OCI-LY1 (cell line): Measurements from ENCODE around the gene C1orf105.

ENCODE experiments used
- H2AFZ ChIP-seq: fragments of 200-600 bp; sonication (generic), shearing (Covaris generic); 2 replicates; pipeline ENCODE4 v1.6.0; 2014; ENCODE audit warnings: antibody characterized with exemption, mild to moderate bottlenecking, low read length
- H3F3A ChIP-seq: fragments of 200-600 bp; sonication (generic), shearing (Covaris generic); 2 replicates; pipeline ENCODE4 v1.6.0; 2014; ENCODE audit warnings: mild to moderate bottlenecking, antibody characterized with exemption, low read length, moderate library complexity; ENCODE audit not compliant: insufficient read depth
- H3K27ac ChIP-seq: fragments of 200-600 bp; sonication (generic); 2 replicates; pipeline ENCODE4 v1.5.1; 2014; ENCODE audit warnings: low read length, mixed run types, mild to moderate bottlenecking, low read depth; ENCODE audit not compliant: poor library complexity, severe bottlenecking
- H3K27me3 ChIP-seq: fragments of 200-600 bp; sonication (generic); 2 replicates; pipeline ENCODE4 v1.6.0; 2014; ENCODE audit warnings: antibody characterized with exemption, mild to moderate bottlenecking, low read length, moderate library complexity; ENCODE audit not compliant: insufficient read depth
- H3K36me3 ChIP-seq: fragments of 200-600 bp; sonication (generic); 2 replicates; pipeline ENCODE4 v1.6.1; 2014; ENCODE audit warnings: mild to moderate bottlenecking, antibody characterized with exemption, low read length, moderate library complexity, mixed read lengths; ENCODE audit not compliant: insufficient read depth
- H3K4me1 ChIP-seq: fragments of 200-600 bp; sonication (generic); 2 replicates; pipeline ENCODE4 v1.5.1; 2014; ENCODE audit warnings: mild to moderate bottlenecking, low read length, moderate library complexity; ENCODE audit not compliant: insufficient read depth, severe bottlenecking
- H3K4me2 ChIP-seq: fragments of 200-600 bp; sonication (generic), shearing (Covaris generic); 2 replicates; pipeline ENCODE4 v1.6.1; 2014; ENCODE audit warnings: low read length
- H3K4me3 ChIP-seq: fragments of 200-600 bp; sonication (generic); 2 replicates; pipeline ENCODE4 v1.5.1; 2014; ENCODE audit warnings: low read length, low read depth, mild to moderate bottlenecking, mixed read lengths; ENCODE audit not compliant: poor library complexity, severe bottlenecking
- H3K79me2 ChIP-seq: fragments of 200-600 bp; shearing (Covaris generic); 2 replicates; pipeline ENCODE4 v1.6.1; 2016; ENCODE audit warnings: mixed run types, low read length, mixed read lengths; ENCODE audit not compliant: insufficient read depth
- H3K9ac ChIP-seq: fragments of 200-600 bp; sonication (generic), shearing (Covaris generic); 2 replicates; pipeline ENCODE4 v1.6.1; 2014; ENCODE audit warnings: mild to moderate bottlenecking, low read length, mixed read lengths
- H3K9me2 ChIP-seq: fragments of 200-600 bp; sonication (generic), shearing (Covaris generic); 2 replicates; pipeline ENCODE4 v1.6.1; 2014; ENCODE audit warnings: low read depth, mild to moderate bottlenecking, low read length, mixed read lengths
- H3K9me3 ChIP-seq: fragments of 200-600 bp; shearing (Covaris generic); 2 replicates; pipeline ENCODE4 v1.6.1; 2014; ENCODE audit warnings: low read length, mixed read lengths
- H4K20me1 ChIP-seq: fragments of 200-600 bp; sonication (generic), shearing (Covaris generic); 2 replicates; pipeline ENCODE4 v1.6.0; 2016; ENCODE audit warnings: mild to moderate bottlenecking, low read length; ENCODE audit not compliant: insufficient read depth
- CTCF ChIP-seq: fragments of 200-600 bp; sonication (generic), shearing (Covaris generic); IDR thresholded peaks from 2 replicates; pipeline ENCODE4 v1.5.1; 2017; ENCODE audit warnings: mild to moderate bottlenecking, antibody characterized with exemption, low read length, moderate library complexity, mixed read lengths
- EZH2 ChIP-seq: fragments of 200-600 bp; sonication (generic), shearing (Covaris generic); IDR thresholded peaks from 2 replicates; pipeline ENCODE4 v1.8.0; 2017; ENCODE audit warnings: borderline replicate concordance, mixed run types, mild to moderate bottlenecking, antibody characterized with exemption, low read length, moderate library complexity, mixed read lengths

The C1orf105 gene

DNA sequence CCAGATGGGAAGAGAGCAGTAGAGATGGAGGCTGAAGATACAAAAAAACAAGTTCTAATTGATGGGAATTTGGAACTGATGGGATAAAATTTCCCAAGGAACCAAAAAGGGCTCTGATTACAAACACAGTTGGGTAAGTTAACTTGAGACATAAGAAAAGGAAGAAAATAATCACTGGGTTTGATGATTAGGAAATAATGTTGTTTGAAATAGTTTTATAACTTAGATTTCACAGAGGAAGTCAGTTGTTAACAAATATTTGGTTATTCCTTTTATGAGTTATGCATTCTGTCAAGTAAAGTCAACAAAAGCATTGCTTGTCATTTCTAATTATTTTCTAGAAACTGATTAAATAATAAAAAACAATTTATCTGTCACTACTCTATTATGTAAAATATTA lies 92.1 kb downstream of the C1orf105 start:
- Histone ChIP-seq H3K27ac (no peak overlapping the region), H4K20me1 (no peaks in the 10 kb centered on the region), H3K4me2 (no peak overlapping the region), H3K79me2 (no peaks in the 10 kb centered on the region), H2AFZ (no peak overlapping the region), H3K9me2 (no peaks in the 10 kb centered on the region), H3K9ac (no peak overlapping the region), H3K9me3 (no peaks in the 10 kb centered on the region), H3K4me3 (no peak overlapping the region), H3K27me3 (no peaks in the 10 kb centered on the region), H3K36me3 (no peaks in the 10 kb centered on the region), H3K4me1 (no peaks in the 10 kb centered on the region), H3F3A (no peaks in the 10 kb centered on the region)
- TF ChIP-seq CTCF, result no peak
- no peak for TF ChIP-seq EZH2

GRCh38 chr1:172513479-172513878 lies 93.0 kb downstream of the C1orf105 start:
- Histone ChIP-seq H3K36me3 (no peaks in the 10 kb centered on the region), H3K9me2 (no peaks in the 10 kb centered on the region), H3F3A (no peaks in the 10 kb centered on the region), H3K27me3 (no peaks in the 10 kb centered on the region), H4K20me1 (no peaks in the 10 kb centered on the region), H3K4me3 (no peak overlapping the region), H3K4me2 (no peak overlapping the region), H3K27ac (no peak overlapping the region), H3K4me1 (no peaks in the 10 kb centered on the region), H3K79me2 (no peaks in the 10 kb centered on the region), H2AFZ (no peak overlapping the region), H3K9me3 (no peaks in the 10 kb centered on the region), H3K9ac (no peak overlapping the region)
- TF ChIP-seq CTCF (no peak), EZH2 (no peak)

- Histone ChIP-seq H3K4me2 (no peak overlapping the region), H3K9ac (no peak overlapping the region), H3K36me3 (no peaks in the 10 kb centered on the region), H4K20me1 (no peaks in the 10 kb centered on the region), H3K27ac (no peak overlapping the region), H3K4me3 (no peak overlapping the region), H3F3A (no peaks in the 10 kb centered on the region), H3K4me1 (no peaks in the 10 kb centered on the region), H3K9me2 (no peaks in the 10 kb centered on the region), H3K27me3 (no peaks in the 10 kb centered on the region), H2AFZ (no peak overlapping the region), H3K9me3 (no peaks in the 10 kb centered on the region), H3K79me2 (no peaks in the 10 kb centered on the region)
- TF ChIP-seq CTCF (no peak), EZH2 (no peak)
Observed at GRCh38 chr1:172514108-172514507, 93.6 kb downstream of the C1orf105 start.
